Kidney epithelial cell (primary cell): ENCODE measurements around the gene RFC4. TPM values are rescaled to one million over a fixed set of nuclear protein-coding genes. Genes with fewer than 3 reads are reported as not detected.

Source experiments
- DNase-seq: peaks from one replicate; pipeline ENCODE4 v3.0.0-alpha.2; 2010; ENCODE audit warnings: low read depth
- H3K27me3 ChIP-seq: 2 replicates; pipeline ENCODE4 v1.6.0; 2011; ENCODE audit warnings: low read length; ENCODE audit not compliant: control insufficient read depth, insufficient read depth
- H3K36me3 ChIP-seq: 2 replicates; pipeline ENCODE4 v1.5.1; 2011; ENCODE audit warnings: low read length; ENCODE audit not compliant: control insufficient read depth, insufficient read depth
- H3K4me3 ChIP-seq: 2 replicates; pipeline ENCODE4 v1.5.1; 2011; ENCODE audit warnings: low read depth, mild to moderate bottlenecking, control low read depth, low read length
- CTCF ChIP-seq: IDR thresholded peaks from 2 replicates; pipeline ENCODE4 v1.5.1; 2011; ENCODE audit warnings: mild to moderate bottlenecking, moderate library complexity, low read length, control low read depth, inconsistent platforms; ENCODE audit not compliant: insufficient read depth, poor library complexity, severe bottlenecking
- total RNA-seq: library from RNA; depleted of rRNA; stranded (reverse); fragments of >200 nt; gene quantifications from 2 replicates; pipeline ENCODE4 v1.2.3, GENCODE V29; 2015

The RFC4 gene
- total RNA-seq, 1 donor from 2014 or later = 35.0 TPM

GRCh38 chr3:186742618-186743380 lies 63.5 kb downstream of the RFC4 start:
- no peak for DNase-seq
- no peak for TF ChIP-seq CTCF
- no peaks in the 10 kb centered on the region for H3K36me3 ChIP-seq
- H3K27me3 ChIP-seq = no peaks in the 10 kb centered on the region
- H3K4me3 ChIP-seq = no peak overlapping the region

Other genes with a start within 250 kb of the RFC4 start
- 10.3 and 16.1 TPM in 2 replicates for gene TBCCD1, start 239.1 kb downstream of the RFC4 start, total RNA-seq
- gene DNAJB11, start 235.8 kb downstream of the RFC4 start, total RNA-seq = 83.2 and 93.5 TPM in 2 replicates
- gene AHSG, start 193.4 kb downstream of the RFC4 start, total RNA-seq = not detected in 2 replicates
- gene FETUB, start 166.1 kb downstream of the RFC4 start, total RNA-seq = not detected in 2 replicates
- gene HRG, start 140.5 kb downstream of the RFC4 start, total RNA-seq = 0.13 and 0.14 TPM in 2 replicates
- not detected in 2 replicates for gene KNG1, start 89.1 kb downstream of the RFC4 start, total RNA-seq
- 269 and 292 TPM in 2 replicates for gene EIF4A2, start 22.9 kb downstream of the RFC4 start, total RNA-seq
- not detected in 2 replicates for gene ADIPOQ, start 36.2 kb upstream of the RFC4 start, total RNA-seq
- 40.3 and 44.7 TPM in 2 replicates for gene ST6GAL1, start 124.0 kb upstream of the RFC4 start, total RNA-seq